SU-DHL-6 (cell line): Measurements from ENCODE around the gene COL15A1.

Experiments used
- EZH2phosphoT487 ChIP-seq: fragments of 200-600 bp; sonication (generic), shearing (Covaris generic); conservative IDR thresholded peaks from 2 replicates; pipeline ENCODE4 v1.6.1; 2018; ENCODE audit warnings: mild to moderate bottlenecking, antibody characterized with exemption, low read length, moderate library complexity, mixed read lengths
- TF ChIP-seq, protein P1 (sequence below): fragments of 200-600 bp; sonication (generic); IDR thresholded peaks from one replicate; pipeline ENCODE4 v1.5.1; 2017; ENCODE audit warnings: antibody characterized with exemption, mild to moderate bottlenecking, low read length, moderate library complexity; ENCODE audit not compliant: insufficient read depth, poor library complexity, severe bottlenecking

DNA sequence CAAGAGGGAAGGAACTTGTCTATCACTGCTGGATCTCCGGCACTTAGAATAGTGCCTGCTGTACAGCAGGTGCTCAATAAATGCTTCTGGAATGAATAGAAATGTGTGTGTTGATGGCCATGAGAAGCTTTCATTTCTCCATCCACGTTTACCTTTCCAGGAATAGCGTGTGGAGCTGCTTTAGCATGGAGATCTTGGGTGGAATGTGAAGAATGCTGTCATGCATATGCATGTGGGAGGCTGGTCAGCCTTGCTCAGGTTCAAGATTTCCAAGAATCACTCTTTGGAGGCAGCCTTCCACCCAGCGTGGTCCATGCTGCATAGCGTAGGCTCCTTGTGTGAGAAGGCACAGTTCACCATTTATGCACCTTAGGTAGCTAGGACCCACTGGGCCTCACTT, 19.2 kb downstream of the COL15A1 start:
- TF ChIP-seq, protein P1, sequence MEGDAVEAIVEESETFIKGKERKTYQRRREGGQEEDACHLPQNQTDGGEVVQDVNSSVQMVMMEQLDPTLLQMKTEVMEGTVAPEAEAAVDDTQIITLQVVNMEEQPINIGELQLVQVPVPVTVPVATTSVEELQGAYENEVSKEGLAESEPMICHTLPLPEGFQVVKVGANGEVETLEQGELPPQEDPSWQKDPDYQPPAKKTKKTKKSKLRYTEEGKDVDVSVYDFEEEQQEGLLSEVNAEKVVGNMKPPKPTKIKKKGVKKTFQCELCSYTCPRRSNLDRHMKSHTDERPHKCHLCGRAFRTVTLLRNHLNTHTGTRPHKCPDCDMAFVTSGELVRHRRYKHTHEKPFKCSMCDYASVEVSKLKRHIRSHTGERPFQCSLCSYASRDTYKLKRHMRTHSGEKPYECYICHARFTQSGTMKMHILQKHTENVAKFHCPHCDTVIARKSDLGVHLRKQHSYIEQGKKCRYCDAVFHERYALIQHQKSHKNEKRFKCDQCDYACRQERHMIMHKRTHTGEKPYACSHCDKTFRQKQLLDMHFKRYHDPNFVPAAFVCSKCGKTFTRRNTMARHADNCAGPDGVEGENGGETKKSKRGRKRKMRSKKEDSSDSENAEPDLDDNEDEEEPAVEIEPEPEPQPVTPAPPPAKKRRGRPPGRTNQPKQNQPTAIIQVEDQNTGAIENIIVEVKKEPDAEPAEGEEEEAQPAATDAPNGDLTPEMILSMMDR = no peak
- no peak for TF ChIP-seq EZH2phosphoT487
